Pancreas (tissue), 10 donors: ENCODE measurements around the gene CIB4. TPM values are rescaled to one million over a fixed set of nuclear protein-coding genes. Genes with fewer than 3 reads are reported as not detected.

Experiments used
- ATAC-seq, 4 donors: fragments of 200-7000 bp; cut with Tn5 transposase; one replicate each; pipeline versions ENCODE4 v1.8.0 to v1.9.1; 2020; ENCODE audit warnings: mild to moderate bottlenecking in 4 of 4, moderate library complexity in 4 of 4
- DNase-seq, 6 donors: peaks; one replicate each; pipeline ENCODE4 v3.0.0-alpha.2; 2020
- FAIRE-seq: peaks from 2 replicates; lab custom pipeline; 2012; peaks lifted over from hg19 to GRCh38; lab: Jason Lieb, UNC
- H3K27ac ChIP-seq, 4 donors: fragments of 200-600 bp; sonication (generic); 1 replicate in 3 of 4; 2 replicates in 1 of 4; pipeline versions ENCODE4 v1.5.0 to v1.8.0; 2020
- H3K27me3 ChIP-seq, 4 donors: fragments of 200-600 bp; one replicate each; pipeline ENCODE4 v1.8.0; 2021
- H3K36me3 ChIP-seq, 3 donors: fragments of 200-600 bp; sonication (generic) in 1 of 3; one replicate each; pipeline versions ENCODE4 v1.5.0 to v1.8.0; 2020 to 2021
- H3K4me1 ChIP-seq, 3 donors: fragments of 200-600 bp; one replicate each; pipeline ENCODE4 v1.8.0; 2021
- H3K4me3 ChIP-seq, 4 donors: fragments of 200-600 bp; sonication (generic) in 2 of 4; one replicate each; pipeline versions ENCODE4 v1.5.0 to v1.8.0; 2020 to 2021
- H3K9me3 ChIP-seq, 4 donors: fragments of 200-600 bp; one replicate each; pipeline ENCODE4 v1.8.0; 2021
- WGBS, 2 donors: extraction: QIAGEN DNeasy Blood & Tissue Kit; methylation state at CpG; one replicate each; pipeline ENCODE4 v1.1.7; 2013; 5-methylcytosine and 5-hydroxymethylcytosine counted together
- intact Hi-C, 3 donors: fragments of 100-400 bp; cut with DNase I; formaldehyde crosslinking; loops; one replicate each; pipeline versions ENCODE4 v1.11.1 to v1.14.2; 2022
- polyA plus RNA-seq, 2 donors: library from polyadenylated mRNA; stranded (reverse); fragments of 200-250 nt; gene quantifications; one replicate each; pipeline ENCODE4 v1.2.3, GENCODE V29; 2013
- total RNA-seq, 6 donors: library from RNA; stranded (reverse); fragmentation: NEBNext Ultra II Directional in 4 of 6; extraction: Animal tissue kit (Norgen Biotek cat#: 25700) in 4 of 6; gene quantifications; one replicate each; pipeline versions ENCODE4 v1.2.1 to v1.2.4, GENCODE V29; 2021 to 2023
- TF ChIP-seq, protein P1 (sequence below), 4 donors: fragments of 200-600 bp; sonication (generic) in 3 of 4; IDR thresholded peaks; one replicate each; pipeline versions ENCODE4 v1.5.0 to v1.8.0; 2021; ENCODE audit warnings: antibody characterized with exemption in 4 of 4
- donor health status: healthy with polysubstance abuse.
- donor health status: DM: no; HTN: no; CAD: no; lungs with moderate emphysema.
- donor health status: DM: no; HTN: no; CAD: no.
- donor health status: control.
- donor health status: control.
- donor health status: Bipolar disorder and iron deficiency.
- donor health status: DM: yes; HTN: yes; CAD: no.
- donor health status: DM: no; HTN: no; CAD: no.
- donor health status: DM: no; HTN: no; CAD: no.
- donor health status: DM: yes; HTN: yes; CAD: no.

The CIB4 gene
- total and polyA plus RNA-seq, 8 donors: 0.19 to 0.62 (median 0.31) TPM; not detected in 3

DNA sequence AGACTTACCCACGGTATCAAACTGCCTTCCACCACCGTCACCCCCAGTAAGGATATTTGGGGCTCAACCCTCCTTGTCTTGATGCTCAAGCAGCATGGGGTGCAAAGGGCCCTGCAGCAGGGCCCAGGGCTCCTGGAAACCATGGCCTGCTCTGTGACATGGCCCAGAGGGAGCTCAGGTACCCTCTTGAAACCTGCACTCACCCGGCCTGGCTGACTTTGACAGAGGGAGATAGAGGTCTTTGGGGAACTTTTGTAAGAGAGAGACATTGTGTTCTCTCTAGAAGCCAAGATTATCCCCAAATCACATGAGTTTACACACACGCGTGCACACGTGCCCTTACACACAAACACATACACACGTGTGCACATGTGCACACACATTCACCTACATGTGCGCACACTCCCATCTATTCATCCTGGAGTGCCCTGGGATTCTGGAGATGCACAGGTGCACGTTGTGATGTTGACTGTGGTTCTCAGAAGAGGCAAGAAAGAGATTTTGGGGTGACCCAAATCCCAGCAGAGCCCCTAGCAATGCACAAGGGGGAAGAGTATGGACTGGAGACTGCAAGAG, 31.7 kb upstream of the CIB4 start:
- TF ChIP-seq, protein P1, sequence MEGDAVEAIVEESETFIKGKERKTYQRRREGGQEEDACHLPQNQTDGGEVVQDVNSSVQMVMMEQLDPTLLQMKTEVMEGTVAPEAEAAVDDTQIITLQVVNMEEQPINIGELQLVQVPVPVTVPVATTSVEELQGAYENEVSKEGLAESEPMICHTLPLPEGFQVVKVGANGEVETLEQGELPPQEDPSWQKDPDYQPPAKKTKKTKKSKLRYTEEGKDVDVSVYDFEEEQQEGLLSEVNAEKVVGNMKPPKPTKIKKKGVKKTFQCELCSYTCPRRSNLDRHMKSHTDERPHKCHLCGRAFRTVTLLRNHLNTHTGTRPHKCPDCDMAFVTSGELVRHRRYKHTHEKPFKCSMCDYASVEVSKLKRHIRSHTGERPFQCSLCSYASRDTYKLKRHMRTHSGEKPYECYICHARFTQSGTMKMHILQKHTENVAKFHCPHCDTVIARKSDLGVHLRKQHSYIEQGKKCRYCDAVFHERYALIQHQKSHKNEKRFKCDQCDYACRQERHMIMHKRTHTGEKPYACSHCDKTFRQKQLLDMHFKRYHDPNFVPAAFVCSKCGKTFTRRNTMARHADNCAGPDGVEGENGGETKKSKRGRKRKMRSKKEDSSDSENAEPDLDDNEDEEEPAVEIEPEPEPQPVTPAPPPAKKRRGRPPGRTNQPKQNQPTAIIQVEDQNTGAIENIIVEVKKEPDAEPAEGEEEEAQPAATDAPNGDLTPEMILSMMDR (IDR thresholded peaks at IDR 0.05): no peak
- DNase-seq: no peak
- H3K4me1 ChIP-seq: no peaks in the 10 kb centered on the region
- H3K27ac ChIP-seq: no peak overlapping the region
- intact Hi-C loops: no loop called here
- no peaks in the 10 kb centered on the region for H3K36me3 ChIP-seq
- FAIRE-seq: no peak
- no peak overlapping the region for H3K4me3 ChIP-seq
- ATAC-seq: no peak
- H3K9me3 ChIP-seq: no peaks in the 10 kb centered on the region
- WGBS, 2 donors: 90 to 92% methylated on average over 9 of the region's 9 CpGs
- H3K27me3 ChIP-seq: no peaks in the 10 kb centered on the region

DNA sequence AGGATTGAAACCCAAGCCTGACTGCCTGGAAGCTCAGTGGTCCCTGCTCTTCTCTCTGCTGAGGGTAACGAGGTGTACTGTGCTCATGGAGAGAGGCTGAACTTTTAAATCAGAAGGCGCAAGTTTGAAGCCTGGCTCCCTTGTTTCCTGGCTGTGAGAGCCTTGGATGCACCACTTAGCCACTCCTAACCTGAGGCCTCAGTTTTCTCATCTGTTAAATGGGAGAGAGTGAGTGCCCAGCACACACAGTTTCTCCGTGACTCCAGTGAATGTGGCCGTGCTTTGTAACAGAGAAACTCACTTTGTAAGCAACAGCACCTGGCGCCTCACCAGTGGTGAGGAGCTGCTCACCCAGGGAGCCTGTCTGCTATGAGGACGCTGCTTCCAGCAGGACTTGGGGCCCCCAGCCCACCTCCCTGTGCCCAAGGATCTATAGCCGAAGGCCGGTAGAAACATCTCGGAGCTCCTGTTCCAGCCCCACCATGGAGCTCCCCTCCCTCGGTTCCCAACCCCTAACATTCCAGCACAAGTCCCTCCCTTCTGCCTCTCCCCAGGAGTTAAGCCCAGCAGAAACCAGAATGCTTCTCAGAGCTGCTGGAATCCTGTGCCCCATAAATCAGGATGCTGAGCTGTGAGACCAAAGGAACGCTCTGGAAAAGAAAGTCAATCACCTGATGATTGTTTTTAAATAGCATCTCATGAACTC, 31.1 kb upstream of the CIB4 start:
- TF ChIP-seq, protein P1 (IDR thresholded peaks at IDR 0.05): no peak
- WGBS, 2 donors: 89 to 91% methylated on average over 11 of the region's 11 CpGs
- no peak for FAIRE-seq

DNA sequence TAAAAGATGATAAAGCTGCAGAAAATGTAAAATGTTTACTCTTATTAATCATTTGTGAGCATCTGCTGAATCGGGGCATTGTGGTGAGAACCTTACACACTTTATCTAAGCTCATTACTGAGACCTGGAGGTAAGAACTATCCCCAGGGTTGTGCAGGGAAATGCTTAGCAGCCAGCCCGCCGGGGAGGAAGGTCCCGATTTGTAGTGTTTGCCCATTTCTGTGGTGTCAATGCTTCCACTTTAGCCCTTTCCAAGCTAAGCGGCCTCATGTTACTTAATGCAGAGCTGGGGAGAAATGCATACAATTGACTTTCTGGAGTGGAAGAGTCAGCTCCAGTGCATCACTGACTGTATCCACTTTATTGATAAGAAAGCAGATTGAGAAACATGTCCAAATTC, 30.5 kb upstream of the CIB4 start:
- TF ChIP-seq, protein P1 (IDR thresholded peaks at IDR 0.05): no peak
- intact Hi-C loops: no loop called here
- DNase-seq (no peak), ATAC-seq (no peak), FAIRE-seq (no peak)
- Histone ChIP-seq H3K9me3 (no peaks in the 10 kb centered on the region), H3K36me3 (no peaks in the 10 kb centered on the region), H3K4me1 (no peaks in the 10 kb centered on the region), H3K27ac (no peak overlapping the region), H3K4me3 (no peak overlapping the region), H3K27me3 (no peaks in the 10 kb centered on the region)
- WGBS, 2 donors: 77 to 81% methylated on average over 5 of the region's 5 CpGs

More for the DNA sequence above, 31.1 kb upstream of the CIB4 start:
- intact Hi-C loops: no loop called here
- H3K4me1 ChIP-seq: no peaks in the 10 kb centered on the region
- no peak for ATAC-seq
- H3K36me3 ChIP-seq: no peaks in the 10 kb centered on the region
- no peak overlapping the region for H3K27ac ChIP-seq
- no peaks in the 10 kb centered on the region for H3K27me3 ChIP-seq
- H3K9me3 ChIP-seq: no peaks in the 10 kb centered on the region
- no peak for DNase-seq
- no peak overlapping the region for H3K4me3 ChIP-seq

DNA sequence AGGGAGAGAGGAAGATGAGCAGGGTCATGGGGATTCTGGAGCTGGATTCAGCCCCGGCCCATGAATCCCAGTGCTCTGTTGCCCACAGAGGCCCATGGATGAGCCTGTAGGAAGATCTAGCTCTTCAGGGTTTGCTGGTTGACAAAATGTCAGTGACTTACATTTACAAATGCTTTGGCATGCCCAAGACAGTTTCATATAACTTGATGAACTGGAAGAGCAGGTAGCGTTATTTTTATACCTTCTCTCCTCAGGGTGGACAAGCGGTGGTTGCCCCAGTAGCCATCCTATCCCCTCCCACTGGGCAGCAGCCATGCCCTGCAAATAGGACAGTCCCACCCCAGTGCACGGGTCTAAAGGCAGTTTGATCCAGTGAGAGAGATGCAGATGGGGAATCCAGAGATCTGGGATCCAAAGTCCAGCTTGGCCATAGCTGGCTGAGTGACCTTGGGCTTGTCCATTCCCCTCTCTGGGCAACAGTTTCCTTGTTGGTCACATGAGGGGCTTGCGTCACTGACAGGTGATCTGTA, 29.8 kb upstream of the CIB4 start:
- ATAC-seq: peak in 3 of 4 donors; percentile 18 to 34 (median 27)
- intact Hi-C loops: no loop called here
- DNase-seq: no peak
- TF ChIP-seq, protein P1 (IDR thresholded peaks at IDR 0.05): no peak
- no peaks in the 10 kb centered on the region for H3K9me3 ChIP-seq
- no peaks in the 10 kb centered on the region for H3K36me3 ChIP-seq
- WGBS, 2 donors: 73 to 78% methylated on average over 5 of the region's 5 CpGs
- H3K4me3 ChIP-seq: no peak overlapping the region
- H3K27ac ChIP-seq: no peak overlapping the region
- no peak for FAIRE-seq
- H3K4me1 ChIP-seq: no peaks in the 10 kb centered on the region
- H3K27me3 ChIP-seq: no peaks in the 10 kb centered on the region

DNA sequence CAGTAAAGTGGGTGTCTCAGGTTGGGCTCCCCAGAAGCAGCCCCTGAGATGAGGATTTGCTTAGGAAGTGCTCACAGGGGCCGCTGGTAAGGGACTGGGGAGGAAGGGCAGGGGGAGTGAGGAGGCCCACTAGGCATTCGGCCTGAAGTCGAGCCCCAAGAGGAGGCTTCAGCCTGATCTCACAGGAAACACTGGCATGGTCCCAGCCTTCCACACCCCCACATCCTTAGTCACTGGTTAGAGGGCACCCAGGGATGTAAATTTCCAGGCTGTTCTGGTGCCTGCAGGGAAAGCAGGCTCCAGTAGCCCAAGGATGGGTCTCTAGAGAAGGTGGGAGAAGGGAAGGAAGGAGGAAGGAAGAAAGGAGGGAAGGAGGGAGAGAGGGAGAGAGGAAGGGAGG, 29.0 kb upstream of the CIB4 start:
- no peaks in the 10 kb centered on the region for H3K27me3 ChIP-seq
- H3K4me3 ChIP-seq: no peak overlapping the region
- H3K9me3 ChIP-seq: no peaks in the 10 kb centered on the region
- DNase-seq (no peak), ATAC-seq (no peak), FAIRE-seq (no peak)
- H3K36me3 ChIP-seq: no peaks in the 10 kb centered on the region
- H3K4me1 ChIP-seq: no peaks in the 10 kb centered on the region
- no peak overlapping the region for H3K27ac ChIP-seq
- TF ChIP-seq, protein P1 (IDR thresholded peaks at IDR 0.05): no peak
- WGBS, 2 donors: 69 to 80% methylated on average over 3 of the region's 3 CpGs
- intact Hi-C loops: no loop called here
